ENCODE data around the gene SCNN1B.
"Not testable (repeated sequence)": the region's sequence is repeated elsewhere in the genome, so short reads cannot be mapped to it uniquely, and the experiment has no call there.

The SCNN1B gene, protein sequence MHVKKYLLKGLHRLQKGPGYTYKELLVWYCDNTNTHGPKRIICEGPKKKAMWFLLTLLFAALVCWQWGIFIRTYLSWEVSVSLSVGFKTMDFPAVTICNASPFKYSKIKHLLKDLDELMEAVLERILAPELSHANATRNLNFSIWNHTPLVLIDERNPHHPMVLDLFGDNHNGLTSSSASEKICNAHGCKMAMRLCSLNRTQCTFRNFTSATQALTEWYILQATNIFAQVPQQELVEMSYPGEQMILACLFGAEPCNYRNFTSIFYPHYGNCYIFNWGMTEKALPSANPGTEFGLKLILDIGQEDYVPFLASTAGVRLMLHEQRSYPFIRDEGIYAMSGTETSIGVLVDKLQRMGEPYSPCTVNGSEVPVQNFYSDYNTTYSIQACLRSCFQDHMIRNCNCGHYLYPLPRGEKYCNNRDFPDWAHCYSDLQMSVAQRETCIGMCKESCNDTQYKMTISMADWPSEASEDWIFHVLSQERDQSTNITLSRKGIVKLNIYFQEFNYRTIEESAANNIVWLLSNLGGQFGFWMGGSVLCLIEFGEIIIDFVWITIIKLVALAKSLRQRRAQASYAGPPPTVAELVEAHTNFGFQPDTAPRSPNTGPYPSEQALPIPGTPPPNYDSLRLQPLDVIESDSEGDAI

DNA sequence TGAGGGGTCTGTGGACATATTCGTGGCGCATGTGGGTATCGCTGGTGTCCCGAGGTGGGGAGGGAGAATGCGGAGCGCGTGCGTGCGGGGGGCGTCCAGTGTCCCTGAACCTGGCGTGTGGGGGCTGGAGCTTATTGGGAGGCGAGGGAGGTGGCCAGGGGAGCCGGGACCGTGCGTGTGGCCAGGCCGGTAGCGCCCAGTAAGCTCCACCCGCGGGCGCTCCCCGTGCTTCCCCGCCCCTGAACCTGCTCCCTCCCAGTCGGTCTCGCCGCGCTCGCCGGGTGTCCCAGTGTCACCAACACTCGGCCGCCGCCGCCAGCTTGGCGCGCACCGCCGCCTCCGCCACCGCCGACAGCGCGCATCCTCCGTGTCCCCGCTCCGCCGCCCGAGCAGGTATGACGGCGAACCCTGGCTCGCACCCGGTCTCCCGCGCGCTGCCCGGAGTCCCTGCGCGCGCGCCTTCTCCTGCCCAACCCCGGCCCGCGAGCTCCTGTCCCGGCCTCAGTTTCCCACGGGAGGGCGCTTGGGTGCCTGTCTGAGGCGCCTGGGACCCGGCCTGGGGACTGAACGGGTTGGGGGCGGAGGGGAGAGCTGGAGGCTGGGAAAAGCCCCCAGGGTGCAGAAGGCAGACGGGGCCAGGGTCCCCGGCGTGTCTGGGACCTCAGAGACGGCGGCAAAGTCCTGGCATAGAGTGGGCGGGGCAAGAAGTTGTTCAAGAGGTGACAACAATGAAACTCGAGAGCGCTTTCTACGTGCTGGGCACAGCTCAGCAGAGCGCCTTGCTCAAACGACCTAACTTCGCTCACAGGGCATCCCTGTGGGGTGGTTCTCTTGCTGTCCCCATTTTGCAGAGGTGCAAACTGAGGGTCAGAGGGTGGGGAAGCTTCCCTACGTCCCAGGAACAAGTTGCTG, at the start of gene SCNN1B:
SCNN1B (plus strand) TSS at position 258 of the 912 bp plus-strand sequence. CDS start 46,298 bp downstream, outside the sequence.
- no peak for DNase-seq

DNA sequence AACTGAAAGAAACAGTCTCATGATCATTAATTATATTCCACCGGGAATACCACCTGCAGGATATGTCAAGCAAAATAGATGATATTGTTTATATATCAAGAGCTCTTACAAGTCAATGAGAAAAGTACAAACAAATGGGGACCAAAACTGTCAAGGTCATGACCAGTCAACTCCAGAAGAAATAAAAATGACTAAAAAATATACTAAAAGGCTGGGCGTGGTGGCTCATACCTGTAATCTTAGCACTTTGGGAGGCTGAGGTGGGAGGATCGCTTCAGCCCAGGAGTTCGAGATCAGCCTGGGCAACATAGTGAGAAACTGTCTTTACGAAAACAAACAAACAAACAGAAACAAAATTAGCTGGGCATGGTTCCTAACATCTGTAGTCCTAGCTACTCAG, 49.8 kb upstream of the SCNN1B start:
- DNase-seq = peak; percentile 23

DNA sequence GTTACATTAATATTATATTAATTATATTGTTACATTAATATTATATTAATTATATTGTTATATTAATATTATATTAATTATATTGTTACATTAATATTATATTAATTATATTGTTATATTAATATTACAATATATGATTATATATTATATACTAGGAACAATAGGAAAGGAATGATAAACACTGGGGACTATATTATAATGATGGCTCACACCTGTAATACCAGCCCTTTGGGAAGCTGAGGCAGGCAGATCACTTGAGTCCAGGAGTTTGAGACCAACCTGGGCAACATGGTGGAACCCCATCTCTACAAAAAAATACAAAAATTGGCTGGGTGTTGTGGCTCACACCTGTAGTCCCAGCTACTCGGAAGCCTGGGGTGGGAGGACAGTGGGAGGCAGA, 48.5 kb upstream of the SCNN1B start:
- DNase-seq = not testable (repeated sequence)

DNA sequence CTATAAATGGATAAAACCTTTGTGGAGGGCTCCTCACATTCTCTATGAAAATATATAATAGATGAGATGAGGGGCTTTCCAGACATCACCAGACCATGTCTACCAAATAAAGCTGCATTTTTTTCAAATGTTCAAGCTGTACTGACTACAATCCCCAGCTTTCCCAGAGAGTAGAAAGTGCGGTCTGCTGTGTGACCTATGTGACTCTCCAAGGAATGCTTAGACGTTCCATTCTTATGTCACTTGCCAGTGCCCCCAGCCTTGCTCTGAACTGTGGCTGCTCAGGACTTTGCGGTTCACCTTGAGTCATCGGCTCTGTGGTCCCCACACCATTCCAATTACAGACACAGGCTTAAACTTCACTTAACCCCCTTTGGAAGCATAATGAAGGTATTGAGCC, 47.8 kb upstream of the SCNN1B start:
- DNase-seq = no peak

DNA sequence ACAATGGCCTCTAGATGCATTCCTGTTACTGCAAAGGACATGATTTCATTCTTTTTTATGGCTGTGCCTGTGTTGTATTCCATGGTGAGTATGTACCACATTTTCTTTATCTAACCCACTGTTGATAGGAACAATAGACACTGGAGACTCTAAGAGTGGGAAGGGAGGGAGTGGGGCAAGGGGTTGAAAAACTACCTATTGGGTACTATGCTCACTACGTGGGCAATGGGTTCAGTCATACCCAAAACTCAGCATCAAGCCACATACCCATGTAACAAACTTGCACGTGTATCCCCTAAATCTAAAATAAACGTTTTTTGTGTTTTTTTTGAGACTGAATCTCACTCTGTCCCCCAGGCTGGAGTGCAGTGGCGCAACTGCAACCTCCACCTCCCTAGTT, 47.1 kb upstream of the SCNN1B start:
- no peak for DNase-seq

DNA sequence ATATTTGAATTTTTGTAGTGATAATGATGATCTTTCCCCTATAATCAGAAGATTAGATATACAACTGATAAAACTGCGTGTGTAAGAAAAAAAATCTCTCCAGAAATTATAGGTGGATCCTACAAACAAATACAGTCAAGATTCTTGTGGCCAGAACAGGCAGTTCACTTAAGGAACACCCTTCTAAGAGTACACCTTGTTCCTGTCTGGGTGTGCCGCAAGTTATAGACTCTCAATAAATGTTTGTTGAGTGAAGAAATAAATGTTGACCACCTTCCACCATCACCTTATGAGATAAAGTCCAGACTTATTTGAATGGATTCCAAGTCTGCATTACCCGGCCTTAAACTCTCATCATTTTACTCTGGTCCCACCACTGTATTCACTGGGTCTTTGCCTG, 45.7 kb upstream of the SCNN1B start:
- DNase-seq = no peak

DNA sequence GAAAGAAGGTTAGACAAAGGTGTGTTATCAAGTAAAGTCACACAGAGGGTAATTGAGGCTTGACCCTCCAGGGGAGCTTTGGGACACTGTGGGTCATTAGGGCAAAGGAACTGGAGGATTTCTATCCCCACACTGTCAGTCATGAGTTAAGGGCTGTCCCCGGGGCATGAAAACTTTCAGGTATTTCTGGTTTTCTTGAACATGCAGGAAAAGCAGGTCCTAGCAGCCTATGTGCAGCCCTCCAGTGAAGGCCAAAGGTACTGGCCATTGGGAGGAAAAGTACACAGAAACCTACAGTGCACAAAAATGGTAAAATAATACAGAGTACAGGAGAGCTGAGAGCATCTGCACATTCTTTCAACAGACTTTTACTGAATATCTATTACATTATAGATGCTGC, 44.4 kb upstream of the SCNN1B start:
- no peak for DNase-seq

DNA sequence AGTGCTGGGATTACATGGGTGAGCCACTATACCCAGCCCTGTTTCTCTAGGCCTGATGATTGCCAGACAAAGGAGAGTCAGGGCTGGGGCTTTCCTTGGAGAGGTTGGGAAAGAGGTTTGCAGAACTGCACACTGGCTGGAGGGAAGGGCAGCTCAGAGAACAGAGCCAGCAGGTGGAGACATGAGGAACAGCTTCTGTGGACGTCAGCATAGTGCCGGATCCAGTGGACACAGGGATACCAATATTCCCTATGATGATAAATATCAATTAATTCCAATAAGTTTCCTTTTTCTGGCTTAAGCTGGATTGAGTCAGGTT, 43.2 kb upstream of the SCNN1B start:
- no peak for DNase-seq

DNA sequence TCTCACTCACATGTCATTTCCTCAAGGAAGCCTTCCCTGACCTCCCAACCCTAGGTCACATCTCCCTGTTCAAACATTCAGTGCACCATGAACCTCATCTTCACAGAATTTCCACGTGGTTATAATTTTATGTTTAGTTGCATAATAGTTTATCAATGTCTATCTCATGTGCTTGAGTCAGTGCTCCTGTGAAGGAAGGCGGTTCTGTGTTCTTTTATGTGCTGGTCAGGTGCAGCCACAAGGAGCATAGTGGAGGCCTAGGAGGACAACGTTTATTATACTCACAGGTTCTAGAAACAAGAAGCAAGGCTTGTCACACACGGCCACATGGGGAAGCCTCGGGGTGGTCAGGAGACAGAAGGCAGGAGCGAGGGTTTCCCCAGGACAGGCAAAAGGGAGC, 34.5 kb upstream of the SCNN1B start:
- no peak for DNase-seq

DNA sequence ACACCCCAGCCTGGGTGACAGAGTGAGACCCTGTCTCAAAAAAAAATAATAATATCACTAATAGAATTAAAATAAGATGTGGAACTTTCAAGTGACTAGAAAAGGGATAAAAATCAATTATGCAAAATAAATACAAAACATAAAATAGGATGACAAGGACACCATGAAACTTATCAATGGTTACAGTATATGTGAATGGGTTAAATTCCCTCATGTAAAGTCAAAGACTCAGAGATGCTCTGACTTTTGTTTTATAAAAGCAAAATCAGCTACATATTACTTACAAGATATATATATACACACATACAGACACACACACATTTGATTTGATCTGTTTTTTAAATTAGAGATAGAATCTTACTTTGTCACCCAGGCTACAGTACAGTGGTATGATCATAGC, 33.5 kb upstream of the SCNN1B start:
- no peak for DNase-seq

DNA sequence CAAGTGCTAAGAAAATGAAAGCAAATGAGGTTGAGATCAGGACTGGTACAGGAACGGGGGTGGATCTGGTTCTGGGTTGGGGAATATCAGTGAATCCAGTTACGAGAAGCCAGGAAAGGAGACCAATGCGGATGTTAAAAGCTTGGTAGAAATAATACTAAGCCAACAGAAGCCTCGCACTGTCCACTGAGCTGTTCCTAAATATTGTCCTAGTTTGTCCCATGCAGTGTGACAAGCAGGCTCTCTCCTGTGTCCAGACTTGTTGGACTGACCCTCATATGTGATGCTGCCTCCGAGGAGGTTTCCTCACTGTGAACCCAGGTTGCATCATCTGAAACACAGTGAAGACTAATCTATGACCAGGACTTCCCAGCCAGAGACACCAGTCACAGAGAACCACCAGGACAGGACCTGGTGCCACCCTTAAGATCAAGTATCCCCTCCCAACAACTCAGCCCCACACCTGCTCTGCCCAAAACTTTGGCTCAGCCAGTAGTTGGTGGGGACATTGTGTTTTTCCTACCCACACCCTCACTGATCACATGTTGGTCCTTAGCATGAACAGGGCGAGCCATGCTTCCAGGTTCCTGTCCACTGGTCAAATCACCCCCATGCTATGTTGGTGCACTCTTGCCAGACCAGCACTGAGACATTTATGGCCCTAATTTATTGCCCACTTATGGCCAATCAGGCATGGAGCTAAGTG, 32.7 kb upstream of the SCNN1B start:
- no peak for DNase-seq

DNA sequence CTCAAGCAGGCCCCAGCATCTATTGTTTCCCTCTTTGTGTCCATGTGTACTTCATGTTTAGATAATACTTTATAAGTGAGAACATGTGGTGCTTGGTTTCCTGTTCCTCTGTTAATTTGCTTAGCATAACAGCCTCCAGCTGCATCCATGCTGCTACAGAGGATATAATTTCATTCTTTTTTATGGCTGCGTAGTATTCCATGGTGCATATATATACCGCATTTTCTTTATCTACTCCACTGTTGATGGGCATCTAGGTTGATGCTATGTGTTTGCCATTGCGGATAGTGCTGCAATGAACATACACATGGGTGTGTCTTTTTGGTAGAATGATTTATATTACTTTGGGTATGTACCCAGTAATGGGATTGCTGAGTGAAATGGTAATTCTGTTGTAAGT, 31.4 kb upstream of the SCNN1B start:
- no peak for DNase-seq

DNA sequence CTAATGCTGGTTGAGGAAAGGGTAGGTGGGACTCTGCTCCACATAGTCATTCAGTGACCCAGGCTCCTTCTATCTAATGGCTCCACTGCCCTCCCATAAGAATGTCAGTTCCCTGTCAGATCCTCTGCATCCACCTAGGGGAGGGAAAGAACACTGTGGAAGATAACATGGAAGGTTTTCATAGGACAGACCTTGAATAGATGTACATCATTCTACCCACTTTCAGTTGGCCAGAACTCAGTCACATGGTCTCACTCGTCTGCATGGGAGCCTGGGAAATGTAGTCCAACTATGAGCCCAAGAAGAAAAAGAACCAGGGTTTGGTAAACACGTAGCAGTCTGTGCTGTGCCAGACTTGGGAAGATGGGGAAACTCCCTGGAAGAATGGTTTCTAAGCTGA, 27.1 kb upstream of the SCNN1B start:
- DNase-seq = no peak

DNA sequence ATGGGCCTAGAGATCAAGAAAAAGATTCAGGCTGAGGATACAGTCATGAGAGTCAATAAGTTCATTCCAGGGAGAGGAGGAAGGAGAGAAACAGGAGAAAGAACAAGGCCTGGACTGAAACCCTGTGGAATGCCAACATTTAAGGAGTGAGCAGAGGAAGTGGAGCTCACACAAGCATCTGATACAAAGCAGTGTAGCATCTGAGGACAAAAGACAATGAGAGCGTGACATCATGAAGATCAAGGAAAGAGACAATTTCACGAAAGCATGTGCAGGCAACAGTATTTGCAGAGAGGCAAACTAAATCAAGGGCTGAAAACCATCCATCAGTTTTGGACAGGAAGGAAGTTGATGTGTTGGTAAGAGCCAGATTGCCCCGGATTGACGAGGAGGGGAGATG, 25.3 kb upstream of the SCNN1B start:
- DNase-seq = no peak

DNA sequence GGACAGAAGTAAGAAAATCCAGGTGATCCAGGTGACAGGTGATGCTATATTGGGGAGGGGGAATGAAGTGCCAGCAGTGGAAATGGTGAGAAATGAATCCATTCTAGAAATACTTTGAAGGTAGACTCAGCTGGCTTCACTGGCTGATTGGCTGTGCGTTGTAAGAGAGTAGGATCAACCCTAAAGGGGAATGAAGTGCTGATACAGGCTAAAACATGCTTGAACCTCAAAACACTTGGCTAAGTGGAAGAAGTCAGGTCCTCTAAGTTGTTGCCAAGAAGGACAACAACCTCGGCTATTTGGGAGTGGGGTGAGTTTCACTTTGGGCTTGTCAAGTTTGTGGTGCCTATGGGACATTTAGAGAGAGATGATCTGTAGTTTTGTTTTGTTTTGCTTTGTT, 24.1 kb upstream of the SCNN1B start:
- no peak for DNase-seq

DNA sequence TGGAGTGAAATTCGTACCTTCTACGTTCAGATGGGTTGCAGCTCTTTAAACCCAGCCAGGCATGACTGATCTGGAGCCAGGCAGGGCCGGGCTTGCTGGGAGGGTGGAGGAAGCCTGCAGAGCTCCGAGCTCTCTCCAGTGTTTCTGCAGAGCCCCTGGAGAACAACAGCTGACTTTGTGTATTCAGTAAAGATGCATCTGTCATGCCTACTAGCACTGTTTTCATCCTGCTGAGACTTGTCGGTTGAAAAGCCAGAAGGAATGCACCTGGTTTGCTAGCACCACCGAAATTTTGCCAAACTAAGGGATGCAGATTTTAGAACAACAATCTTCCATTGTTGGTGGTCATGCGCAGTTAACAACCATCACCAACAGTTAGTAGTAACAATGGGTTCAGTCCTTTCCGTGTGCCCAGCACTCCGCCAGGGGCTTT, 22.4 kb upstream of the SCNN1B start:
- DNase-seq = no peak

DNA sequence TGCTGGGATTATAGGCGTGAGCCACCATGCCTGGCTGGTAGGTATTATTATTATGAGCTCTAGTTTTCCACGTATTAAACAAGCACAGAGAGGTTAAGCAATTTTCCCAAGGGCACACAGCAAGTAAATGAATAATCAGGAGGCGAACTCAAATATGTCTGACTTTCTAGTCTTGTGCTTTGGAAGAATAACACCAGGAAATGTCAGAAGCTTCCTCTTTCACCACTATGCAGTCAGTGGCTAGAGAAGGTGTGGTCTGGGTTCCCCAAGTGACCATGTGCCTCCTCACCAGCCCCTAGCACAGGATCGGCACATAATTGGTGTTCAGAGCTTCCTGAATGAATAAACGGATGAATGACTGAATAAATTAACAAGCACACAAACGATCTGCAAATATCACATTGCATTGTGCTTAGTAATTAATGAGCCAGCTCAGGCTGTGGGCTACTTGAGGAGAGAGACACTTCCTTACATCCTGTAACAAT, 21.6 kb upstream of the SCNN1B start:
- DNase-seq = no peak

DNA sequence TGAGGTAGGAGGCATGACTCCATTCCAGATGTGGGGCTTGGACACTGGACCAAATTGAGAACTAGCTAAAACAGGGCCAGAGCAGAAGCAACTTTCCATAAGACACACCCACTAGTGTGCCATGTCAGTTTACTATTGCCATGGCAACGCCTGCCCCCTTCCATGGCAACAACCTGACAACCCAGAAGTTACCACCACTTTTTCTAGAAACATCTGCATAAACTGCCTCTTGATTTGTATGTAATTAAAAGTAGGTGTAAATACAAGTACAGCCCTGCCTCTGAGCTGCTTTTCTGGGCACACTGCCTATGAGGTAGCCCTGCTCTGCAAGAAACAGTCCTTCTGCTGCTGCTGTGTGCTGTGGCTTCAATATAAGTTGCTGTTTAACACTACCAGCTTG, 19.5 kb upstream of the SCNN1B start:
- DNase-seq = no peak

DNA sequence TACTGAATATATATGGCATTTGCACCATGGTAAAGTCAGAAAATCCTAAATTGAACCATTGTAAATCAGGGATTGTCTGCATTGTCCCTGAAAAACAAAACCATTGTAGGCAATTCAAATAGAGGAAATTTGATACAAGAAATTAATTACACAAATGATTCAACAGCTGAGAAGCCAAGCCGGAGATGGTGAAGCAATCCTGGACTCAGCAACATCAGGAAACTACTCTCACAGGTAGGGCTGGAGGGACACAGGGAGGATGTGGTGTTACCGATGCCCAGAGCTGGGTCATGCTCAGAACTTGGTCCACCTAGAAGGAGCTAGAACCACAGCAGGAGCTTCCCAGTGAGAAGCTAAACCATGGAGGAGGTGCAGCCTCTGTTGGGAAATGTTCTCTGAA, 18.5 kb upstream of the SCNN1B start:
- no peak for DNase-seq

DNA sequence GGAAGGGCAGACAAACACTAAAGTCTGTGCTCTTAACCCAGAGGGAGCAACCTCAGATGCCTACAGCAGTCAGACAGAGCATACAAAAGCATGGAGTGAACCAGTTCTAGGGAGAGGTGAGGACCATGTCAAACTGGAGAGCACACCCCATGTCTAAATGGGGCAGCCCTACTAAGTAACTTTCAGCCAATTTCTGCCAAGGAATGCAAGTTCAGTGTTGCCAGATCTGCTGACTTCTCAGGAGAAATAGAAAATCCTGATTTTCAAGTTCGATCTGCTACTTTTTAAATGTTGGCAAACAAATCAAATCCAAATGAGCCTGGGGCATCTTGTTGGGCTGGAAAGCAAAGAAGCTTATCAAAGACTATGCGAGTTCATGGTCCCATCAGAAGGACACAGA, 17.5 kb upstream of the SCNN1B start:
- no peak for DNase-seq

DNA sequence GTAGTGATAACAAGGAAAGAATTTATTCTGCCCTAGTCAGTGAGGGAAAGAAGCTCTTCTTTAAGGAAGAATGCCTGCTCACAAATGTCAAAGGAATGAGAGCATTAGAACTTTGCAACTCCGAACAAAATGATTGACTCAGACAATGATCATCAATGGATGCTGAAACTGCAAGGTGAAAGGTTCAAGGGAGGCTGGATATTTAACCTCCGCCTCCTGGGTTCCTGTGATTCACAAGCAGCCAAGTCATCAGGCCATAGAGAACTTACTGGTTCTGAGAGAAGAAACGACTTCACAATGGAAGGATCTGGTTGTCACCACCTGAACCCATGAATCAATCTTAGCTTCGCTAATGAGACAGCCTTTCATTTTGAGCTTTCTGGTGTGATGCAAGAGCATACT, 16.0 kb upstream of the SCNN1B start:
- no peak for DNase-seq

DNA sequence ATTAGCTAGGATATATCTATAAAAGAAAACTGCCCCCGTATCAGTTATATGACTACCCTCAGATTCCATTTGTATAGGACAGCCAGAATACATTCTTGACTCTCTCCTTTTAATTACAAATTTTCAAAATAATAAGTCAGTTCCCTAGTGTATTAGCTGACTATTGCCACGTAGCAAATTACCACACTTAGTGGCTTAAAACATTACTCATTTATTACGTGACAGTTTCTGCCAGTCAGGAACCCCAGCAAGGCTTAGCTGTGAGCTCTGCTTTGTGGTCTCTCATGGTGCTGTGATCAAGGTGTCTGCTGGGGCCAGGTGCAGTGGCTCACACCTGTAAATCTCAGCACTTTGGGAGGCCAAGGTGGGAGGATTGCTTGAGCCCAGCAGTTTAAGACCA, 13.9 kb upstream of the SCNN1B start:
- DNase-seq = no peak
